Measurements from ENCODE around the gene WWOX.

- no peak for TF ChIP-seq CTCF (IDR thresholded peaks at IDR 0.05)
- TF ChIP-seq POLR2A (IDR thresholded peaks at IDR 0.05) = no peak
Measured at GRCh38 chr16:79250502-79251098, 1151.1 kb downstream of the WWOX start.
